Spleen (tissue), 7 donors: ENCODE results near the gene SLC44A1.

Experiments
- CTCF ChIP-seq, 11 experiments: fragments of 200-600 bp in 7 of 11; fragments of 450-650 bp in 4 of 11; sonication (generic) in 4 of 11; IDR thresholded peaks in 8 of 11; conservative IDR thresholded peaks in 3 of 11; 1 replicate in 7 of 11; 2 replicates in 4 of 11; pipeline versions ENCODE4 v1.4.0 to v1.8.0; 2016 to 2021; ENCODE audit warnings: antibody characterized with exemption in 11 of 11, inconsistent platforms in 4 of 11, mild to moderate bottlenecking in 1 of 11
- POLR2A ChIP-seq, 3 donors: fragments of 450-650 bp; IDR thresholded peaks; one replicate each; pipeline ENCODE4 v1.5.1; 2017; ENCODE audit warnings: antibody characterized with exemption in 3 of 3, mild to moderate bottlenecking in 1 of 3
- POLR2AphosphoS5 ChIP-seq, 3 donors: sonication (generic); formaldehyde crosslinking; IDR thresholded peaks; one replicate each; pipeline ENCODE4 v1.5.1; 2017; ENCODE audit warnings: antibody characterized with exemption in 3 of 3
- donor health status: DM: no; HTN: no; CAD: no; lungs with moderate emphysema.
- donor health status: DM: no; HTN: no; CAD: no.
- donor health status: DM: no; HTN: no; CAD: no.

- TF ChIP-seq CTCF (IDR thresholded peaks at IDR 0.05 in 8 of 11, conservative IDR thresholded peaks at IDR 0.05 in 3 of 11) (no peak), POLR2A (IDR thresholded peaks at IDR 0.05) (no peak), POLR2AphosphoS5 (IDR thresholded peaks at IDR 0.05) (no peak)
Measured at GRCh38 chr9:105355781-105356180, 111.3 kb downstream of the SLC44A1 start.
